Testis (tissue), 3 donors: ENCODE results near the gene CALR3. TPM values are rescaled to one million over a fixed set of nuclear protein-coding genes. Genes with fewer than 3 reads are reported as not detected.

ENCODE experiments used
- DNase-seq: peaks from one replicate; pipeline ENCODE4 v3.0.0-alpha.2; 2019
- H3K27ac ChIP-seq, 2 donors: fragments of 200-600 bp; sonication (generic); one replicate each; pipeline ENCODE4 v1.5.1; 2019
- H3K27me3 ChIP-seq: fragments of 200-600 bp; sonication (generic); one replicate; pipeline ENCODE4 v1.5.1; 2019
- H3K36me3 ChIP-seq: fragments of 200-600 bp; sonication (generic); one replicate; pipeline ENCODE4 v1.5.1; 2017; ENCODE audit warnings: low read depth; ENCODE audit errors: missing control alignments
- H3K4me1 ChIP-seq: fragments of 200-600 bp; sonication (generic); one replicate; pipeline ENCODE4 v1.5.1; 2019
- H3K4me3 ChIP-seq, 2 donors: fragments of 200-600 bp; sonication (generic); one replicate each; pipeline ENCODE4 v1.5.1; 2017 to 2019
- H3K9me3 ChIP-seq: fragments of 200-600 bp; sonication (generic); one replicate; pipeline ENCODE4 v1.5.1; 2017
- CTCF ChIP-seq, 3 experiments: fragments of 450-650 bp in 2 of 3; fragments of 200-600 bp in 1 of 3; sonication (generic) in 1 of 3; IDR thresholded peaks; one replicate each; pipeline ENCODE4 v1.5.1; 2016 to 2019; ENCODE audit warnings: antibody characterized with exemption in 3 of 3, mild to moderate bottlenecking in 2 of 3, moderate library complexity in 1 of 3
- POLR2A ChIP-seq: fragments of 450-650 bp; IDR thresholded peaks from one replicate; pipeline ENCODE4 v1.6.1; 2017; ENCODE audit warnings: antibody characterized with exemption, mild to moderate bottlenecking, moderate library complexity
- WGBS, 2 donors: methylation state at CpG; one replicate each; pipeline ENCODE4 v1.1.5; 2018; 5-methylcytosine and 5-hydroxymethylcytosine counted together
- intact Hi-C: fragments of 100-400 bp; cut with DNase I; formaldehyde crosslinking; loops from one replicate; pipeline ENCODE4 v1.15.1; 2023; ENCODE audit warnings: low total_unique reads
- polyA plus RNA-seq: library from polyadenylated mRNA; stranded (reverse); fragments of 350-450 nt; fragmentation: Illumina TruSeq; extraction: RNeasy Lipid Tissue Mini Kit (QIAGEN cat#74804); gene quantifications from one replicate; pipeline ENCODE4 v1.2.3, GENCODE V29; 2014; ENCODE audit warnings: low read depth, low replicate concordance; ENCODE audit not compliant: insufficient read depth
- total RNA-seq, 2 donors: library from RNA; depleted of rRNA; stranded (reverse); fragments of >200 nt; gene quantifications; one replicate each; pipeline ENCODE4 v1.2.3, GENCODE V29; 2016

CALR3 gene
- total and polyA plus RNA-seq, 3 donors from 2014 or later = 40.6 to 102 (median 75.7) TPM

DNA sequence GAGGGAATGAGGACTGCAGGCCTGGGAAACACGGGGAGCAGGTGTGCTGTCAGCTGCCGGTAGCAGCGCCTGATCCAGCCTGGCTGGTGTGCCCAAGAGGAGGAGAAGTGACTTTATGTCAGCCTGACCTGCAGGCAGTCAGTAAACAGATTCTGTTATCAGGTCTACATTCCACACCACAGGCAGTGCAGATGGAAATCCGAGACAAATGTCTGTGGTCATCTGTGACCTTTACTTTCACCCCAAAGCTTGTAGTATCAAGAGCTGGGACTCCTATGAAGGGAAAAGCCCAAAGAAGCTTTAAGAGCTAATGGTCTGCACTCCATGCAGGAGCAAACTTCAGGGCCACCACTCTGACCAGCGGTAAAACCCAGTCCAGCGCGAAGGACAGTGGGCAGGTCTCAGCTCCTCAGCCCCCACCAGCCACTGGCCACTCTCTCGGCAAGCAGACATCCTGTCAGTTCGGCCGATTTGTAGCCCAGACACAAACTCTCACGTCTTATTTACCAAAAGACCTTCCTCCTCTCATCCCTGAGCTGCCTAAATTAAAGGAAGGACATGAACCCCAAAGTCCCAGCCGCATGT, 31.9 kb downstream of the CALR3 start:
- Histone ChIP-seq H3K9me3 (no peaks in the 10 kb centered on the region), H3K4me3 (no peak overlapping the region), H3K4me1 (peaks cover 10% of the 10 kb centered on the region), H3K27me3 (no peaks in the 10 kb centered on the region), H3K36me3 (no peaks in the 10 kb centered on the region), H3K27ac (no peak overlapping the region)
- 47 to 56% methylated on average over 12 of the region's 12 CpGs for WGBS, 2 donors
- TF ChIP-seq CTCF (IDR thresholded peaks at IDR 0.05) = no peak
- TF ChIP-seq POLR2A = no peak
- intact Hi-C loops = no loop called here
- DNase-seq = no peak

GRCh38 chr19:16463341-16463990, 32.5 kb downstream of the CALR3 start:
- H3K27ac ChIP-seq = no peak overlapping the region
- no peak for DNase-seq
- no peak overlapping the region for H3K4me3 ChIP-seq
- no peaks in the 10 kb centered on the region for H3K36me3 ChIP-seq
- intact Hi-C loops = no loop called here
- 79 to 86% methylated on average over 6 of the region's 6 CpGs for WGBS, 2 donors
- H3K9me3 ChIP-seq = no peaks in the 10 kb centered on the region
- H3K27me3 ChIP-seq = no peaks in the 10 kb centered on the region
- peaks cover 8% of the 10 kb centered on the region for H3K4me1 ChIP-seq
- TF ChIP-seq CTCF (IDR thresholded peaks at IDR 0.05) (no peak), POLR2A (no peak)

- H3K27ac ChIP-seq = no peak overlapping the region
- no peak overlapping the region for H3K4me3 ChIP-seq
- H3K4me1 ChIP-seq = peaks cover 12% of the 10 kb centered on the region
- intact Hi-C loops = no loop called here
- TF ChIP-seq POLR2A (no peak), CTCF (IDR thresholded peaks at IDR 0.05) (no peak)
- H3K36me3 ChIP-seq = no peaks in the 10 kb centered on the region
- H3K27me3 ChIP-seq = no peaks in the 10 kb centered on the region
- DNase-seq = no peak
- H3K9me3 ChIP-seq = no peaks in the 10 kb centered on the region
- 76 to 80% methylated on average over 6 of the region's 6 CpGs for whole genome bisulfite sequencing, 2 donors
These were observed 33.2 kb downstream of the CALR3 start for GRCh38 chr19:16462757-16463250.

DNA sequence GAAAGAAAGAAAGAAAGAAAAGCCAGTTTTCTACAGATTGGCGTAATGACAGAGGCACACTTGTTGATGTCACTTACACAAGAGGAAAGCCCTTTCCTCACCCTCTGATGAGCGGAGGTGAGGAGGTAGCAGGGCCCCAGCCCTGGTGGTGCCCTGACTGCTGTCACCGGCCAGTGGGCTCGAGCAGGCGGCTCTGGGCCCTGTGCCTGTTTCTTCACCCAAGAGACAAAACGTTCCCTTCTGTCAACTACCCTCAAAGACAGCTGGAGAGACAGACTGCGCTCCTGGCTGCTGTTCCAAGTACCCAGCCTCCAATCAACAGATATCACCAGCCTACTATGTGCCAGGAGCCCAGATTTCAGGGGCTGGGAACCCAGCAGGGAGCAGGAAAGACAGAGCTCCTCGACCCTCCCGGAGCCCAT, 34.3 kb downstream of the CALR3 start:
- Histone ChIP-seq H3K27me3 (no peaks in the 10 kb centered on the region), H3K36me3 (no peaks in the 10 kb centered on the region), H3K27ac (peak overlapping the region in 1 of 2 donors; percentile 22), H3K9me3 (no peaks in the 10 kb centered on the region), H3K4me1 (peaks cover 24% of the 10 kb centered on the region), H3K4me3 (no peak overlapping the region)
- DNase-seq = no peak
- TF ChIP-seq POLR2A = no peak
- no peak for TF ChIP-seq CTCF (IDR thresholded peaks at IDR 0.05)
- whole genome bisulfite sequencing, 2 donors = 76 to 90% methylated on average over 5 to 9 of the region's 9 CpGs
- intact Hi-C loops = no loop called here

DNA sequence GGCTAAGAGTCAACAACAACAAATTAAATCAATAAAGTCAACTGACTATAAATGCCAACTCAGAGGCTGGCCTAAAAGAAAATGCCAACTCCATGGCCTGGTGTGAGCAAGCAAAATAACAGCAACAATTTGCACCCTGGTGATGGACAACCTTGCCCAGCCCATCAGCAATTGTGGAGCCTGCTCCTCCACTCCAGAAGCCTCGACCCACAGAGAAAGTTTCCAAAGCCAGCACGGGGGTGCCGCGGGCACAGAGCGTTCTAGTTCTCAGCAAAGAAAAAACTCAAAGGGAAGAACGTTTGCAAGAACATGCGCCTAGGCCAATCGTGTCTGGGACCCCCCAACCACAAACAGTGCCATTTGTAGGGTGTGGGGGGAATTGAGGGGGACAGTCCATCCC, 35.5 kb downstream of the CALR3 start:
- H3K36me3 ChIP-seq = no peaks in the 10 kb centered on the region
- H3K27ac ChIP-seq = no peak overlapping the region
- no peaks in the 10 kb centered on the region for H3K27me3 ChIP-seq
- H3K4me3 ChIP-seq = no peak overlapping the region
- no peaks in the 10 kb centered on the region for H3K9me3 ChIP-seq
- intact Hi-C loops = no loop called here
- WGBS, 2 donors = 64 to 71% methylated on average over 6 to 8 of the region's 8 CpGs
- DNase-seq = no peak
- H3K4me1 ChIP-seq = peaks cover 26% of the 10 kb centered on the region
- TF ChIP-seq POLR2A = no peak
- no peak for TF ChIP-seq CTCF (IDR thresholded peaks at IDR 0.05)
